ENCODE data around the gene TARDBP. TPM values are rescaled to one million over a fixed set of nuclear protein-coding genes. Genes with fewer than 3 reads are reported as not detected.

The TARDBP gene
- total and polyA plus RNA-seq, 2 donors (not counting 1 experiment from before 2014, with no cell fraction given), result 85.2 to 222 TPM

DNA sequence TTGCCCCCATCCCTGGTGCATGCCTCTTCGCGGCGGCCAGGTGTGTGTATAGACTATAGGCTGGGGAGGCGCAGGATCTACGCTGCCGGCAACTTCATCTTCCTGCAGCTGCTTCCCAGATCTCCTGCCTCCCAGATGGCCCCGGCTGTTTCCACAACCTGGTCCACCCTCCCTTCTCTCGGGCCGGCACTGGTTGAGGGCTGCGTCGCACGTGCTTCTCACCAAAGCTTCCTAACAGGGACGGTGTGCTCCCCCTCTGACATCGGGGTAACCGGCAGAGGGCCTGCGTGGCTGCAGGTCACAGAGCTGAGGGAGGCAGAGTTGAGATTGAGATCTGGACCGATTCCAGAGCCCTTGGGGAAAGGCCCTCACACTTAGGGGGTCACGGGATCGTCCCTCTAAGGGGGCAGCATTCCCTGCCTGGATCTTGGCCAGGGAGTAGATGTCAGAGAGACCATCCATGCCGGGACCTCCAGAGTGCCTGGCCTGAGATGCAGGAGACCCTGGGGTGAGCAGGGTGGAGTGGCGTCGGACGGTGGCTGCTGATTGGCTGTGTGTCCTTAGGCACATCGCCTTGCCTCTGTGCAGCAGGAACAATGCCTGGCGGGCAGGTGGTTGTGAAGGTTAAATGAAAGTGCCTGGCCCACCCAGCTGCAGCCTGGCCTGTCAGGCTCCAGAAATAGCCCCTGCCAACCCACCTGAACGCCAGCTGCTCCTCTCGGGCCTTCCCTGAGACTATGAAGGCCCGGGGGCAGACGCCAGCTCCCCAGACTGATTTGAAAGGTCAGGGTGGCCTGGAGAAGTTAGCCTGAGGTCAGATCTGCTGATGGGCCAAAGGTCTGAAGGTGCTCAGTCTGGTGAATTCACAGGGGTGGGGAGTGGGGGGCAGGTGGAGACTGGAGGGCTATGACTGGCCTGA lies 40.6 kb downstream of the TARDBP start:
- DNase-seq (no peak), ATAC-seq (ENCODE audit: low read depth) (no peak)
- H3K27ac Mint-ChIP-seq, result no peak overlapping the region
- no peak overlapping the region for H3K4me3 ChIP-seq (ENCODE audit: control extremely low read depth in 1 of 5, extremely low read depth in 1 of 5, insufficient read depth in 1 of 5, low read depth in 2 of 5, low read length in 4 of 5)
- H3K27me3 ChIP-seq (replicated peaks in 1 of 4; ENCODE audit: control extremely low read depth in 1 of 4, control insufficient read depth in 3 of 4, insufficient read depth in 4 of 4, low read length in 3 of 4), result no peaks in the 10 kb centered on the region
- CTCF ChIA-PET, result interaction anchor here (1.4 to 2.1 kb wide), 2 partner anchors 15 to 16 kb away, joined by 6 to 12 read pairs; no protein-coding TSS in a partner anchor
- no peak overlapping the region for H3K27ac ChIP-seq (ENCODE audit: low read length in 2 of 2)
- no peak overlapping the region for H2AFZ ChIP-seq (ENCODE audit: insufficient read depth, low read depth, low read length, poor library complexity, severe bottlenecking)
- H3K4me3 Mint-ChIP-seq, result no peak overlapping the region
- no peak overlapping the region for H3K9ac ChIP-seq (ENCODE audit: low read length)
- no peak overlapping the region for H3K4me2 ChIP-seq (replicated peaks; ENCODE audit: low read depth, low read length, poor library complexity, severe bottlenecking)
- no peaks in the 10 kb centered on the region for H4K20me1 ChIP-seq (ENCODE audit: control insufficient read depth, insufficient read depth, low read length, poor library complexity, severe bottlenecking)
- H3K9me3 Mint-ChIP-seq (ENCODE audit: insufficient read depth), result no peaks in the 10 kb centered on the region
- peaks cover 12% of the 10 kb centered on the region for H3K4me1 Mint-ChIP-seq
- 47% methylated on average over 26 of the region's 29 CpGs for WGBS (ENCODE audit: insufficient coverage)
- H3K36me3 ChIP-seq (replicated peaks in 1 of 2; ENCODE audit: control extremely low read depth in 1 of 2, control insufficient read depth in 1 of 2, extremely low read depth in 1 of 2, insufficient read depth in 2 of 2, low read length in 1 of 2), result peaks cover 0 to 6% of the 10 kb centered on the region in 2 experiments
- no peak for TF ChIP-seq EZH2 (IDR thresholded peaks at IDR 0.05; ENCODE audit: borderline replicate concordance, insufficient read depth, low read depth, low read length, poor library complexity, severe bottlenecking)
- TF ChIP-seq, protein P1, sequence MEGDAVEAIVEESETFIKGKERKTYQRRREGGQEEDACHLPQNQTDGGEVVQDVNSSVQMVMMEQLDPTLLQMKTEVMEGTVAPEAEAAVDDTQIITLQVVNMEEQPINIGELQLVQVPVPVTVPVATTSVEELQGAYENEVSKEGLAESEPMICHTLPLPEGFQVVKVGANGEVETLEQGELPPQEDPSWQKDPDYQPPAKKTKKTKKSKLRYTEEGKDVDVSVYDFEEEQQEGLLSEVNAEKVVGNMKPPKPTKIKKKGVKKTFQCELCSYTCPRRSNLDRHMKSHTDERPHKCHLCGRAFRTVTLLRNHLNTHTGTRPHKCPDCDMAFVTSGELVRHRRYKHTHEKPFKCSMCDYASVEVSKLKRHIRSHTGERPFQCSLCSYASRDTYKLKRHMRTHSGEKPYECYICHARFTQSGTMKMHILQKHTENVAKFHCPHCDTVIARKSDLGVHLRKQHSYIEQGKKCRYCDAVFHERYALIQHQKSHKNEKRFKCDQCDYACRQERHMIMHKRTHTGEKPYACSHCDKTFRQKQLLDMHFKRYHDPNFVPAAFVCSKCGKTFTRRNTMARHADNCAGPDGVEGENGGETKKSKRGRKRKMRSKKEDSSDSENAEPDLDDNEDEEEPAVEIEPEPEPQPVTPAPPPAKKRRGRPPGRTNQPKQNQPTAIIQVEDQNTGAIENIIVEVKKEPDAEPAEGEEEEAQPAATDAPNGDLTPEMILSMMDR (IDR thresholded peaks at IDR 0.05), result no peak
- intact Hi-C loops (cut with micrococcal nuclease), result no loop called here
- POLR2A ChIA-PET, result no interaction called here
- H3K27me3 Mint-ChIP-seq, result no peaks in the 10 kb centered on the region
- H3K4me1 ChIP-seq (ENCODE audit: control insufficient read depth in 2 of 2, insufficient read depth in 2 of 2, low read length in 2 of 2), result peaks cover 0 to 7% of the 10 kb centered on the region in 2 donors
- no peaks in the 10 kb centered on the region for H3K79me2 ChIP-seq (ENCODE audit: control insufficient read depth, insufficient read depth, low read length)
- no peaks in the 10 kb centered on the region for H3K9me3 ChIP-seq (ENCODE audit: control extremely low read depth in 1 of 3, control insufficient read depth in 2 of 3, insufficient read depth in 1 of 3, low read length in 2 of 3)

DNA sequence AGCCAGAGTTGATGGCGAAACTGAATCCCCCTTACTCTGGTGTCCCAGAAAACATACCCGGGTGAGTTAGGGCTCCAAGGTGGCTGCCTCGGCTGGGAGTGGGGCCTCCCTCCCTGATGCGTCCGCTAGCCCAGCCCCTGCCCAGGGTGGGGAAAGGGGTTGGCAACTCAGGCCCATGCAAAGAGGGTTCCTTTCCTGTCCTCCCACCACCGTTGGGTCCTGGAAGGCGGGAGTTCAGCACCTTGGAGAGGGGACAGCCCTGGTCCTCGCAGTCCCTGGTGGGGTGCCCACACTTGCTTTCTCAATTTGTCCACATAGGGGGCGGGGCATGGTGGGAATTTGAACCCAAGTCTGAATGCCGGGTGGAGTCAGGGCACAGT lies 41.3 kb downstream of the TARDBP start:
- Mint-ChIP-seq H3K4me3 (no peak overlapping the region), H3K27me3 (no peaks in the 10 kb centered on the region), H3K4me1 (peaks cover 15% of the 10 kb centered on the region), H3K27ac (no peak overlapping the region), H3K9me3 (ENCODE audit: insufficient read depth) (no peaks in the 10 kb centered on the region)
- ChIA-PET POLR2A (no interaction called here), CTCF (interaction anchor here (1.4 kb wide), 1 partner anchor 16 kb away, joined by 6 read pairs; no protein-coding TSS in a partner anchor)
- no peak overlapping the region for H3K9ac ChIP-seq (ENCODE audit: low read length)
- no peaks in the 10 kb centered on the region for H3K27me3 ChIP-seq (replicated peaks in 1 of 4; ENCODE audit: control extremely low read depth in 1 of 4, control insufficient read depth in 3 of 4, insufficient read depth in 4 of 4, low read length in 3 of 4)
- no peak overlapping the region for H3K27ac ChIP-seq (ENCODE audit: low read length in 2 of 2)
- peaks cover 5% of the 10 kb centered on the region for H3K79me2 ChIP-seq (ENCODE audit: control insufficient read depth, insufficient read depth, low read length)
- ATAC-seq (ENCODE audit: low read depth) (no peak), DNase-seq (no peak)
- 77% methylated on average over 8 of the region's 10 CpGs for WGBS (ENCODE audit: insufficient coverage)
- H3K36me3 ChIP-seq (replicated peaks in 1 of 2; ENCODE audit: control extremely low read depth in 1 of 2, control insufficient read depth in 1 of 2, extremely low read depth in 1 of 2, insufficient read depth in 2 of 2, low read length in 1 of 2), result peaks cover 0 to 6% of the 10 kb centered on the region in 2 experiments
- TF ChIP-seq EZH2 (IDR thresholded peaks at IDR 0.05; ENCODE audit: borderline replicate concordance, insufficient read depth, low read depth, low read length, poor library complexity, severe bottlenecking), result no peak
- TF ChIP-seq, protein P1 (IDR thresholded peaks at IDR 0.05), result no peak
- H4K20me1 ChIP-seq (ENCODE audit: control insufficient read depth, insufficient read depth, low read length, poor library complexity, severe bottlenecking), result peaks cover 3% of the 10 kb centered on the region
- H2AFZ ChIP-seq (ENCODE audit: insufficient read depth, low read depth, low read length, poor library complexity, severe bottlenecking), result no peak overlapping the region
- no peaks in the 10 kb centered on the region for H3K9me3 ChIP-seq (ENCODE audit: control extremely low read depth in 1 of 3, control insufficient read depth in 2 of 3, insufficient read depth in 1 of 3, low read length in 2 of 3)
- no peak overlapping the region for H3K4me3 ChIP-seq (ENCODE audit: control extremely low read depth in 1 of 5, extremely low read depth in 1 of 5, insufficient read depth in 1 of 5, low read depth in 2 of 5, low read length in 4 of 5)
- intact Hi-C loops (cut with micrococcal nuclease), result no loop called here
- no peak overlapping the region for H3K4me2 ChIP-seq (replicated peaks; ENCODE audit: low read depth, low read length, poor library complexity, severe bottlenecking)
- H3K4me1 ChIP-seq (ENCODE audit: control insufficient read depth in 2 of 2, insufficient read depth in 2 of 2, low read length in 2 of 2), result peaks cover 3 to 11% of the 10 kb centered on the region in 2 donors
